Measurements from ENCODE around the gene LAMC3. TPM values are rescaled to one million over a fixed set of nuclear protein-coding genes. Genes with fewer than 3 reads are reported as not detected.

The LAMC3 gene
- total RNA-seq, 1 experiment from 2014 or later: 4.6 TPM

DNA sequence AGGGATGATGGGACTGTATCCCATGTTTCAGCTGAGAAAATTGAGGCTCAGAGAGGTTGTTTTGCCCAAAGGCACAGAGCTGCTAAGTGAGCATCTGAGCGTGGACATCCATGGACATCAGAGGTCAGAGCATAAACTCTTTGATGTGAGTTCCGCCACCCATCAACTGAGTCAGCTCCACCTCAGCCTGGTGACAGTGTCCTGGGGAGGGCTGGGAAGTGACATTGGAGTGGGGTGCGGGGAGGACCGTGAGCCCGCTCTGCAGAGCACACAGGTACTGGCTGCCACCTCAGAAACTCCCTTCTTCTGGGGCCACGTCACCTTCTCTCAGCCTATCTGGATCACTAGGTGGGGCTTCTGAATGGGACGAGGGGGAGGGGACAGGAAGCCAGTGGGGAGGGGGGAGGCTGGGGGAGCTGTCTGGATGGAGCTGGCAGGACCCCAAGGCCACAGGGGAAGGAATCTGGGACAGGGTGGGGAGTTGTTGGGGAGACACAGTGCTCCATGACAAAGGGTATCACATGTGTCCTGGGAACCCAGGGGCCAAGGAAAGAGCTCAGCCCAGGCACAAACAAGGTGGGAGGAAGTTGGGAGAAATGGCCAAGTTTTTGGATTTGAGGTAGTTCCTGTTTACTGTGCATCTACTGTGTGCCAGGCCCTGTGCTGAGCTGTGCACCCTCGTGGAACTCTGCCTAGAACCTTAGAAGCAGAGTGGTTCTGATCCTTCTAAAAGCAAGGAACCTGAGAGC, 2.5 kb downstream of the LAMC3 start:
- ChIA-PET POLR2A (ENCODE audit: unreplicated experiment) (no interaction called here), CTCF (interaction anchor here (0.6 kb wide), 1 partner anchor 34 kb away, joined by 13 read pairs; no protein-coding TSS in a partner anchor)
- Histone ChIP-seq H4K20me1 (ENCODE audit: low read length) (no peaks in the 10 kb centered on the region), H3K4me3 (ENCODE audit: low read length) (no peak overlapping the region), H3K79me2 (ENCODE audit: low read length) (no peaks in the 10 kb centered on the region), H3K9ac (ENCODE audit: low read length) (no peak overlapping the region), H3K9me3 (ENCODE audit: low read length) (no peaks in the 10 kb centered on the region), H3K27me3 (ENCODE audit: low read length) (no peaks in the 10 kb centered on the region), H2AFZ (ENCODE audit: low read length) (no peak overlapping the region), H3F3A (ENCODE audit: low read length, unreplicated experiment) (no peaks in the 10 kb centered on the region), H3K4me2 (ENCODE audit: low read length) (no peak overlapping the region), H3K4me1 (ENCODE audit: insufficient read depth, low read length) (no peaks in the 10 kb centered on the region), H3K9me2 (replicated peaks; ENCODE audit: low read length) (no peaks in the 10 kb centered on the region), H3K27ac (ENCODE audit: low read length) (no peak overlapping the region), H3K36me3 (ENCODE audit: low read depth, low read length) (no peaks in the 10 kb centered on the region)
- DNase-seq: no peak
- BruUV-seq (replicated peaks): no TSS peak
- TF ChIP-seq EZH2phosphoT487 (IDR thresholded peaks at IDR 0.05; ENCODE audit: borderline replicate concordance, low read length): no peak
- TF ChIP-seq, protein P1, sequence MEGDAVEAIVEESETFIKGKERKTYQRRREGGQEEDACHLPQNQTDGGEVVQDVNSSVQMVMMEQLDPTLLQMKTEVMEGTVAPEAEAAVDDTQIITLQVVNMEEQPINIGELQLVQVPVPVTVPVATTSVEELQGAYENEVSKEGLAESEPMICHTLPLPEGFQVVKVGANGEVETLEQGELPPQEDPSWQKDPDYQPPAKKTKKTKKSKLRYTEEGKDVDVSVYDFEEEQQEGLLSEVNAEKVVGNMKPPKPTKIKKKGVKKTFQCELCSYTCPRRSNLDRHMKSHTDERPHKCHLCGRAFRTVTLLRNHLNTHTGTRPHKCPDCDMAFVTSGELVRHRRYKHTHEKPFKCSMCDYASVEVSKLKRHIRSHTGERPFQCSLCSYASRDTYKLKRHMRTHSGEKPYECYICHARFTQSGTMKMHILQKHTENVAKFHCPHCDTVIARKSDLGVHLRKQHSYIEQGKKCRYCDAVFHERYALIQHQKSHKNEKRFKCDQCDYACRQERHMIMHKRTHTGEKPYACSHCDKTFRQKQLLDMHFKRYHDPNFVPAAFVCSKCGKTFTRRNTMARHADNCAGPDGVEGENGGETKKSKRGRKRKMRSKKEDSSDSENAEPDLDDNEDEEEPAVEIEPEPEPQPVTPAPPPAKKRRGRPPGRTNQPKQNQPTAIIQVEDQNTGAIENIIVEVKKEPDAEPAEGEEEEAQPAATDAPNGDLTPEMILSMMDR (conservative IDR thresholded peaks at IDR 0.05; ENCODE audit: low read depth, low read length): no peak
- no peak for TF ChIP-seq EZH2 (IDR thresholded peaks at IDR 0.05; ENCODE audit: low read length, unreplicated experiment)
- intact Hi-C loops (cut with micrococcal nuclease): no loop called here
- ATAC-seq: no peak

DNA sequence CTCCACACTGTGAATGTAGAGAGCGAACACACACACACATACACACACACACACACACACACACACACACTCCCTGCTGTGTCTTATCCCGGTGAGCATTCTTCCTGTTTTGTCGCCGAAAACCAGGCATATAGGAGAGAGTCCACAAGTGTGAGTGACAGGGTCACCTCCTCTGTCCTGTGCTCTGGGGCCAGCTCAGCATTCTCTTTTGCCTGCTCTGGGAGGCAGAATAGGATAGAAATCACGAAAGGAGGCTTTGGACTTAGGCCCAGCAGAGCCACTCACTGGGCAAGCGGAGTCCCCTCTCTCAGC, 3.0 kb downstream of the LAMC3 start:
- H3K27me3 ChIP-seq (ENCODE audit: low read length): no peaks in the 10 kb centered on the region
- no peak overlapping the region for H3K4me2 ChIP-seq (ENCODE audit: low read length)
- TF ChIP-seq, protein P1 (conservative IDR thresholded peaks at IDR 0.05; ENCODE audit: low read depth, low read length): no peak
- TF ChIP-seq EZH2 (IDR thresholded peaks at IDR 0.05; ENCODE audit: low read length, unreplicated experiment): no peak
- no peak for TF ChIP-seq EZH2phosphoT487 (IDR thresholded peaks at IDR 0.05; ENCODE audit: borderline replicate concordance, low read length)
- no peaks in the 10 kb centered on the region for H3F3A ChIP-seq (ENCODE audit: low read length, unreplicated experiment)
- H3K4me3 ChIP-seq (ENCODE audit: low read length): no peak overlapping the region
- POLR2A ChIA-PET (ENCODE audit: unreplicated experiment): no interaction called here
- H3K4me1 ChIP-seq (ENCODE audit: insufficient read depth, low read length): no peaks in the 10 kb centered on the region
- H4K20me1 ChIP-seq (ENCODE audit: low read length): no peaks in the 10 kb centered on the region
- H3K9me2 ChIP-seq (replicated peaks; ENCODE audit: low read length): no peaks in the 10 kb centered on the region
- no peaks in the 10 kb centered on the region for H3K79me2 ChIP-seq (ENCODE audit: low read length)
- DNase-seq (no peak), ATAC-seq (no peak)
- H3K36me3 ChIP-seq (ENCODE audit: low read depth, low read length): no peaks in the 10 kb centered on the region
- H3K9me3 ChIP-seq (ENCODE audit: low read length): no peaks in the 10 kb centered on the region
- CTCF ChIA-PET: no interaction called here
- intact Hi-C loops (cut with micrococcal nuclease): no loop called here
- no peak overlapping the region for H3K9ac ChIP-seq (ENCODE audit: low read length)
- no TSS peak for BruUV-seq (replicated peaks)
- H2AFZ ChIP-seq (ENCODE audit: low read length): no peak overlapping the region
- no peak overlapping the region for H3K27ac ChIP-seq (ENCODE audit: low read length)

GRCh38 chr9:131012396-131012917, 3.5 kb downstream of the LAMC3 start:
- Histone ChIP-seq H3K9me3 (ENCODE audit: low read length) (no peaks in the 10 kb centered on the region), H3K27me3 (ENCODE audit: low read length) (no peaks in the 10 kb centered on the region), H3K4me2 (ENCODE audit: low read length) (no peak overlapping the region), H3K27ac (ENCODE audit: low read length) (no peak overlapping the region), H3K4me3 (ENCODE audit: low read length) (no peak overlapping the region), H2AFZ (ENCODE audit: low read length) (no peak overlapping the region), H3K36me3 (ENCODE audit: low read depth, low read length) (no peaks in the 10 kb centered on the region), H3K9ac (ENCODE audit: low read length) (no peak overlapping the region), H3F3A (ENCODE audit: low read length, unreplicated experiment) (no peaks in the 10 kb centered on the region), H4K20me1 (ENCODE audit: low read length) (no peaks in the 10 kb centered on the region), H3K79me2 (ENCODE audit: low read length) (no peaks in the 10 kb centered on the region), H3K4me1 (ENCODE audit: insufficient read depth, low read length) (no peaks in the 10 kb centered on the region), H3K9me2 (replicated peaks; ENCODE audit: low read length) (no peaks in the 10 kb centered on the region)
- no peak for TF ChIP-seq EZH2phosphoT487 (IDR thresholded peaks at IDR 0.05; ENCODE audit: borderline replicate concordance, low read length)
- ATAC-seq: no peak
- DNase-seq: no peak
- intact Hi-C loops (cut with micrococcal nuclease): no loop called here
- CTCF ChIA-PET: no interaction called here
- no TSS peak for BruUV-seq (replicated peaks)
- POLR2A ChIA-PET (ENCODE audit: unreplicated experiment): no interaction called here
